ENCODE measurements around the gene CDKN2AIPNL.
"Not testable (repeated sequence)": the region's sequence is repeated elsewhere in the genome, so short reads cannot be mapped to it uniquely, and the experiment has no call there.

CDKN2AIPNL gene

GRCh38 chr5:134380346-134380745 is 31.3 kb downstream of the CDKN2AIPNL start:
- no peak for DNase-seq (ENCODE audit: low spot score)
- no peak for TF ChIP-seq CTCF (IDR thresholded peaks at IDR 0.05; ENCODE audit: extremely low read depth, missing control alignments)

- TF ChIP-seq CTCF (IDR thresholded peaks at IDR 0.05; ENCODE audit: extremely low read depth, missing control alignments): no peak
- no peak for DNase-seq (ENCODE audit: low spot score)
Measured at GRCh38 chr5:134374232-134374631, 37.4 kb downstream of the CDKN2AIPNL start.

- DNase-seq (ENCODE audit: low spot score): not testable (repeated sequence)
Measured at GRCh38 chr5:134373633-134374032, 38.0 kb downstream of the CDKN2AIPNL start.

GRCh38 chr5:134371834-134372340 is 39.8 kb downstream of the CDKN2AIPNL start:
- TF ChIP-seq CTCF (IDR thresholded peaks at IDR 0.05; ENCODE audit: extremely low read depth, missing control alignments): no peak
- peak; percentile 33 for DNase-seq (ENCODE audit: low spot score)

- DNase-seq (ENCODE audit: low spot score): peak; percentile 95
- TF ChIP-seq CTCF (IDR thresholded peaks at IDR 0.05; ENCODE audit: extremely low read depth, missing control alignments): no peak
Measured at GRCh38 chr5:134370871-134371833, 40.5 kb downstream of the CDKN2AIPNL start, which contains the start of gene UBE2B. TSS of gene UBE2B (plus strand) at chr5:134371569. CDS start at chr5:134371596, 27 bp downstream.

- no peak for TF ChIP-seq CTCF (IDR thresholded peaks at IDR 0.05; ENCODE audit: extremely low read depth, missing control alignments)
- DNase-seq (ENCODE audit: low spot score): no peak
Measured at GRCh38 chr5:134370311-134370870, 41.3 kb downstream of the CDKN2AIPNL start.

GRCh38 chr5:134365604-134366003 is 46.1 kb downstream of the CDKN2AIPNL start:
- no peak for DNase-seq (ENCODE audit: low spot score)
- TF ChIP-seq CTCF (IDR thresholded peaks at IDR 0.05; ENCODE audit: extremely low read depth, missing control alignments): no peak

All from GM20000 (cell line).